Measurements from ENCODE around the gene CGNL1.
A peak's percentile ranks its signal among the peaks of the same experiment; 100 is the strongest.

Gene CGNL1

GRCh38 chr15:57549935-57550334 lies 173.6 kb downstream of the CGNL1 start:
- DNase-seq (ENCODE audit: low spot score) = no peak

- DNase-seq (ENCODE audit: low spot score) = no peak
Measured at GRCh38 chr15:57550640-57551039, 174.3 kb downstream of the CGNL1 start.

GRCh38 chr15:57551715-57552677 lies 175.7 kb downstream of the CGNL1 start:
- peak; percentile 86 for DNase-seq (ENCODE audit: low spot score)

GRCh38 chr15:57552678-57553334 lies 176.5 kb downstream of the CGNL1 start:
- no peak for DNase-seq (ENCODE audit: low spot score)

GRCh38 chr15:57553526-57553925 lies 177.2 kb downstream of the CGNL1 start:
- no peak for DNase-seq (ENCODE audit: low spot score)

GRCh38 chr15:57554063-57554811 lies 177.9 kb downstream of the CGNL1 start:
- no peak for DNase-seq (ENCODE audit: low spot score)

GRCh38 chr15:57554812-57555179 lies 178.5 kb downstream of the CGNL1 start:
- DNase-seq (ENCODE audit: low spot score) = no peak

GRCh38 chr15:57555270-57555669 lies 179.0 kb downstream of the CGNL1 start:
- no peak for DNase-seq (ENCODE audit: low spot score)

GRCh38 chr15:57556040-57556439 lies 179.7 kb downstream of the CGNL1 start:
- DNase-seq (ENCODE audit: low spot score) = no peak

GRCh38 chr15:57557267-57557666 lies 181.0 kb downstream of the CGNL1 start:
- DNase-seq (ENCODE audit: low spot score) = no peak

GRCh38 chr15:57557810-57558209 lies 181.5 kb downstream of the CGNL1 start:
- DNase-seq (ENCODE audit: low spot score) = no peak

- DNase-seq (ENCODE audit: low spot score) = peak; percentile 35
Measured at GRCh38 chr15:57559875-57560274, 183.6 kb downstream of the CGNL1 start.

- DNase-seq (ENCODE audit: low spot score) = peak; percentile 65
Measured at GRCh38 chr15:57561041-57561711, 184.9 kb downstream of the CGNL1 start.

- DNase-seq (ENCODE audit: low spot score) = no peak
Measured at GRCh38 chr15:57562196-57562769, 186.0 kb downstream of the CGNL1 start.

GRCh38 chr15:57563416-57563815 lies 187.1 kb downstream of the CGNL1 start:
- DNase-seq (ENCODE audit: low spot score) = no peak

GRCh38 chr15:57565311-57565710 lies 189.0 kb downstream of the CGNL1 start:
- no peak for DNase-seq (ENCODE audit: low spot score)

- DNase-seq (ENCODE audit: low spot score) = no peak
Measured at GRCh38 chr15:57566834-57567233, 190.5 kb downstream of the CGNL1 start.

- no peak for DNase-seq (ENCODE audit: low spot score)
Measured at GRCh38 chr15:57567891-57568290, 191.6 kb downstream of the CGNL1 start.

GRCh38 chr15:57568299-57568698 lies 192.0 kb downstream of the CGNL1 start:
- DNase-seq (ENCODE audit: low spot score) = no peak

- no peak for DNase-seq (ENCODE audit: low spot score)
Measured at GRCh38 chr15:57570340-57570739, 194.0 kb downstream of the CGNL1 start.

- no peak for DNase-seq (ENCODE audit: low spot score)
Measured at GRCh38 chr15:57570994-57571393, 194.7 kb downstream of the CGNL1 start.

GRCh38 chr15:57571725-57572124 lies 195.4 kb downstream of the CGNL1 start:
- DNase-seq (ENCODE audit: low spot score) = no peak
